ENCODE data around the gene LFNG. TPM values are rescaled to one million over a fixed set of nuclear protein-coding genes. Genes with fewer than 3 reads are reported as not detected.

LFNG gene
- total RNA-seq, 1 experiment from 2014 or later, result 2.4 TPM

DNA sequence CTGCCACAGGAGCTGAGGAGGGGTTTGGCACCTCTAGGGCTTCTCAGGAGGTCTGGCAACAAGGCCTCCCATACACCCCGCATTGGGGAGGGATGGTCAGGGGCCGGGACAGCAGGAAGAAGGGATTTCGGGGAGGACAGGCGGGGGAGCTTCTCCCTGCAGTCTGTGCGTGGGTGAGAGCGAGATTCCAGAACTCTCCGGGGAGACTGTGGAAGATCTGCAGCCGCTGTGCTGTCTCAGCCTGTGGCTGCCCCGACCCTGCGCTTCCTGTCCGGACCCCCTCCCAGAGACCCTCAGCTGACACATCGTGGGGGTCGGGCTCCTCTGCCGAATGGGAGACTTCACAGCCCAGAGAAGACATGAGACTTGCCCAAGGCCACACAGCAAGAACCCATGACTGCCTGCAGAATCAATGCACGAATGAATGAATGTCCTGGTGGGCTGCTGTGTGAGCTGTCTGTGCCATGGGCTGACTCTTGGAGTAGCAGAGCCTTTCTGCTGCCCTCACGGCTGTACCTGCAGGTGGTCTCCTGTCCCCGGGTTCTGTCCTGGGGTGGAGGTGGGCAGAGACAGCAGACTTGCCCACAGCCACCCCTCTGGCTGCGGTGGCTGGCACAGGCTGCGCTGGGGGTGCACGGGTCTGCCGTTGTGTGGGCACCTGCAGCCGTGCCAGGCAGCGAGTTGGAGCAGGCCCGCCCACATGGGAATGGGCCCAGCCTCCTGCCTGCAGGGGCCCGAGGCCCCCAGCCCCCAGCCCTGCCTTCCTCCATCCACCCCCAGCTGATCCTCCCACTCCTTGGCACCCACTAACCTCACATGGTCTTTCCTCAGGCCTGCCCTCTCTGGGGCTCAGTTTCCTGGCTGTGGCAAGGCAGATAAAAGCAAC, 16.3 kb upstream of the LFNG start:
- Mint-ChIP-seq H3K36me3 (ENCODE audit: insufficient read depth, unreplicated experiment) (no peaks in the 10 kb centered on the region), H3K27me3 (ENCODE audit: insufficient read depth, unreplicated experiment) (no peaks in the 10 kb centered on the region), H3K4me3 (ENCODE audit: unreplicated experiment) (no peak overlapping the region), H3K9me3 (ENCODE audit: unreplicated experiment) (no peaks in the 10 kb centered on the region), H3K4me1 (ENCODE audit: insufficient read depth, unreplicated experiment) (no peaks in the 10 kb centered on the region), H3K27ac (ENCODE audit: low read depth, unreplicated experiment) (no peak overlapping the region)
- no TSS peak for BruUV-seq (replicated peaks)
- ChIA-PET POLR2A (interaction anchor here (0.5 to 0.7 kb wide), 2 partner anchors 14 to 20 kb away, joined by 3 read pairs; no protein-coding TSS in a partner anchor), CTCF (no interaction called here)
- intact Hi-C loops (cut with micrococcal nuclease), result no loop called here
- DNase-seq (ENCODE audit: unreplicated experiment), result no peak
- TF ChIP-seq, protein P1, sequence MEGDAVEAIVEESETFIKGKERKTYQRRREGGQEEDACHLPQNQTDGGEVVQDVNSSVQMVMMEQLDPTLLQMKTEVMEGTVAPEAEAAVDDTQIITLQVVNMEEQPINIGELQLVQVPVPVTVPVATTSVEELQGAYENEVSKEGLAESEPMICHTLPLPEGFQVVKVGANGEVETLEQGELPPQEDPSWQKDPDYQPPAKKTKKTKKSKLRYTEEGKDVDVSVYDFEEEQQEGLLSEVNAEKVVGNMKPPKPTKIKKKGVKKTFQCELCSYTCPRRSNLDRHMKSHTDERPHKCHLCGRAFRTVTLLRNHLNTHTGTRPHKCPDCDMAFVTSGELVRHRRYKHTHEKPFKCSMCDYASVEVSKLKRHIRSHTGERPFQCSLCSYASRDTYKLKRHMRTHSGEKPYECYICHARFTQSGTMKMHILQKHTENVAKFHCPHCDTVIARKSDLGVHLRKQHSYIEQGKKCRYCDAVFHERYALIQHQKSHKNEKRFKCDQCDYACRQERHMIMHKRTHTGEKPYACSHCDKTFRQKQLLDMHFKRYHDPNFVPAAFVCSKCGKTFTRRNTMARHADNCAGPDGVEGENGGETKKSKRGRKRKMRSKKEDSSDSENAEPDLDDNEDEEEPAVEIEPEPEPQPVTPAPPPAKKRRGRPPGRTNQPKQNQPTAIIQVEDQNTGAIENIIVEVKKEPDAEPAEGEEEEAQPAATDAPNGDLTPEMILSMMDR (IDR thresholded peaks at IDR 0.05; ENCODE audit: unreplicated experiment), result no peak

DNA sequence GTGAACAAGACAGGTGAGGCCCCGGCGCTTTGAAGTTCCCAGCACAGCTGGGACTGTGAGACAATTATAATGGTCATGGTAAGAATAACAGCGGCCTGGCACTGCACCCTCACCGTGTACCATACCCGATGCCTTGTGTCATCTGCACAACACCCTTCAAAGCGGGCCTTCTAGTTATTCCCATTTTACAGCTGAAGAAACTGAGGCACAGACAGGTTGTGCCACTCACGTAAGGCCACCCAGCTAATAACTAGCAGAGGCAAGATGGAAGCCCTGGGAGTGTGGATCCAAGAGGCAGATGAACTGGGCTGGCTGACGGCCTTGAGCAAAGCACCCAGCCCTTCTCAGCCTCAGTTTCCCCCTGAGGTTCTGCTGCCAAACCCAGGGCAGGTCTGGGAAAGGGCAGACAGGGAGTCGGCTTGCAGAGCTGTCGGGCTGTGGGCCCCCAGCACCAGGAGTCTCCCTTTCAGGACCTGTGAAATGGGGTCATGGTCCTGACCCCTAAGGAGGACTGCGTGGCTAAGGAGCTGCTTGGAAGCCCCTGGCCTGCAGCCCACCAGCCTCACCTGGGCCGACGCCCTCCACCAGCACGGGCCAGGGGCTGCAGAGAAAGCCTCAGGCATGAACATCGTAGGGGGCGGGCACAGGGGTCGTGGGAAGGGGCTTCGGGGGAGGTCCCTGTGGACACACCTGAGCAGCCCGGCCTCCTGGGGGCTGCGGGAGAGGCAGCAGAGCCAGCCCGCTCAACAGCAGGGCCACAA, 15.3 kb upstream of the LFNG start:
- no peaks in the 10 kb centered on the region for H3K9me3 Mint-ChIP-seq (ENCODE audit: unreplicated experiment)
- DNase-seq (ENCODE audit: unreplicated experiment), result no peak
- ChIA-PET POLR2A (no interaction called here), CTCF (no interaction called here)
- intact Hi-C loops (cut with micrococcal nuclease), result no loop called here
- H3K4me1 Mint-ChIP-seq (ENCODE audit: insufficient read depth, unreplicated experiment), result peaks cover 9% of the 10 kb centered on the region
- TF ChIP-seq, protein P1 (IDR thresholded peaks at IDR 0.05; ENCODE audit: unreplicated experiment), result no peak
- H3K27me3 Mint-ChIP-seq (ENCODE audit: insufficient read depth, unreplicated experiment), result no peaks in the 10 kb centered on the region
- no peak overlapping the region for H3K27ac Mint-ChIP-seq (ENCODE audit: low read depth, unreplicated experiment)
- no peaks in the 10 kb centered on the region for H3K36me3 Mint-ChIP-seq (ENCODE audit: insufficient read depth, unreplicated experiment)
- no peak overlapping the region for H3K4me3 Mint-ChIP-seq (ENCODE audit: unreplicated experiment)
- no TSS peak for BruUV-seq (replicated peaks)

DNA sequence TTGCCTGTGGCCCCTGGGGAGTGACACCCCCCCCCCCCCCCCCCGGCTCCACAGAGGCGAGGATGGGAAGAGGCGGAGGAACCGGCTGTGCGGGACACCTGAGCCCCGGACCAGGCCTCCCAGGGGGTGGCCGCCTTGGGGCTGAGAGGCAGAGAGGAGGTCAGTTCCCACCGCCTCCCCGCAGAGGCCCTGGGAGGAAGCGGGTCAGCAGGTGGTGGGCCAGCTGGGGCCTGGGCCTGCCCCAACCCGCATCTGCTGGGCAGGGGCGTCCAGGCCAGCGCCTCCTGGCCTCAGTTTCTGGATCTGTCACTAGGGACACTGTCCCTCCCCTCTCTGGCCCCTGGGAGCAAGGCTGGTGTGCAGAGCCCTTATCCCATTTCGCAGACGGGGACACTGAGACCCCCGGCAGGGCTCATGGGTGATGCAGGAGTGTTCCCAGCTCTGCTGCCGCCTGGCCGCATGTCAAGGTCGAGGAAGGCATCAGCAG, 14.6 kb upstream of the LFNG start:
- H3K9me3 Mint-ChIP-seq (ENCODE audit: unreplicated experiment), result no peaks in the 10 kb centered on the region
- BruUV-seq (replicated peaks), result no TSS peak
- TF ChIP-seq, protein P1 (IDR thresholded peaks at IDR 0.05; ENCODE audit: unreplicated experiment), result no peak
- POLR2A ChIA-PET, result no interaction called here
- intact Hi-C loops (cut with micrococcal nuclease), result no loop called here
- H3K36me3 Mint-ChIP-seq (ENCODE audit: insufficient read depth, unreplicated experiment), result no peaks in the 10 kb centered on the region
- H3K27me3 Mint-ChIP-seq (ENCODE audit: insufficient read depth, unreplicated experiment), result no peaks in the 10 kb centered on the region
- peaks cover 9% of the 10 kb centered on the region for H3K4me1 Mint-ChIP-seq (ENCODE audit: insufficient read depth, unreplicated experiment)
- DNase-seq (ENCODE audit: unreplicated experiment), result no peak
- no peak overlapping the region for H3K27ac Mint-ChIP-seq (ENCODE audit: low read depth, unreplicated experiment)
- CTCF ChIA-PET, result no interaction called here
- H3K4me3 Mint-ChIP-seq (ENCODE audit: unreplicated experiment), result no peak overlapping the region

DNA sequence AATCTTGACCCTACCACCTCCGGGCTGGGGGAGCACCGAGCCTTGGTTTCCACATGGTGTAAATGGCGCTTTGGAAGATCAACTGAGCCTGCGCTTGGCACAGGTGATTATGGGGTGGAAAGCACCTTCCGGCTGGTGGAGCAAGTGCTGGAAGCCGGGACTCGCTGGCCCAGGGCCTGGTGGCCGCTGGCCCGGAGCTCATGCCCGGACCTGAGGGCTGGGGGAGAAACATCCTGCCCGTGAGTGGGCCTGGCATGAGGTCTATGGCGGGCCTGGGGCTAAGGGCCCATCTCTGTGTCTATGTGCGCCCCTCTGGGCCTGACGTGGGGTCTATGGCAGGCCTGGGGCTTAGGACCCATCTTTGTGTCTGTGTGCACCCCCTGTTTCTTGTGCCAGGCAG, 14.2 kb upstream of the LFNG start:
- H3K27me3 Mint-ChIP-seq (ENCODE audit: insufficient read depth, unreplicated experiment), result no peaks in the 10 kb centered on the region
- peaks cover 9% of the 10 kb centered on the region for H3K4me1 Mint-ChIP-seq (ENCODE audit: insufficient read depth, unreplicated experiment)
- CTCF ChIA-PET, result no interaction called here
- H3K9me3 Mint-ChIP-seq (ENCODE audit: unreplicated experiment), result no peaks in the 10 kb centered on the region
- H3K27ac Mint-ChIP-seq (ENCODE audit: low read depth, unreplicated experiment), result no peak overlapping the region
- BruUV-seq (replicated peaks), result no TSS peak
- intact Hi-C loops (cut with micrococcal nuclease), result no loop called here
- H3K4me3 Mint-ChIP-seq (ENCODE audit: unreplicated experiment), result no peak overlapping the region
- H3K36me3 Mint-ChIP-seq (ENCODE audit: insufficient read depth, unreplicated experiment), result no peaks in the 10 kb centered on the region
- POLR2A ChIA-PET, result no interaction called here
- TF ChIP-seq, protein P1 (IDR thresholded peaks at IDR 0.05; ENCODE audit: unreplicated experiment), result no peak
- no peak for DNase-seq (ENCODE audit: unreplicated experiment)

All from MCF 10A (cell line).